Cardiac fibroblast (primary cell): ENCODE measurements around the gene DIAPH1.
"Not testable (repeated sequence)": the region's sequence is repeated elsewhere in the genome, so short reads cannot be mapped to it uniquely, and the experiment has no call there.

Experiments used
- DNase-seq, 2 donors: peaks; one replicate each; pipeline versions ENCODE4 v3.0.0 to v3.0.0-alpha.2; 2010; ENCODE audit warnings: low read depth in 2 of 2
- H3K4me3 ChIP-seq, 2 donors: replicated peaks in 1 of 2; 1 replicate in 1 of 2; 2 replicates in 1 of 2; pipeline ENCODE4 v1.5.1; 2011; ENCODE audit warnings: low read depth in 2 of 2, low read length in 2 of 2, mild to moderate bottlenecking in 2 of 2, moderate library complexity in 1 of 2
- TF ChIP-seq, protein P1 (sequence below): IDR thresholded peaks from one replicate; pipeline ENCODE4 v1.5.1; 2011; ENCODE audit warnings: low read depth, mild to moderate bottlenecking, low read length, inconsistent platforms

The DIAPH1 gene

GRCh38 chr5:141617128-141617527, 1.7 kb downstream of the DIAPH1 start:
- TF ChIP-seq, protein P1, sequence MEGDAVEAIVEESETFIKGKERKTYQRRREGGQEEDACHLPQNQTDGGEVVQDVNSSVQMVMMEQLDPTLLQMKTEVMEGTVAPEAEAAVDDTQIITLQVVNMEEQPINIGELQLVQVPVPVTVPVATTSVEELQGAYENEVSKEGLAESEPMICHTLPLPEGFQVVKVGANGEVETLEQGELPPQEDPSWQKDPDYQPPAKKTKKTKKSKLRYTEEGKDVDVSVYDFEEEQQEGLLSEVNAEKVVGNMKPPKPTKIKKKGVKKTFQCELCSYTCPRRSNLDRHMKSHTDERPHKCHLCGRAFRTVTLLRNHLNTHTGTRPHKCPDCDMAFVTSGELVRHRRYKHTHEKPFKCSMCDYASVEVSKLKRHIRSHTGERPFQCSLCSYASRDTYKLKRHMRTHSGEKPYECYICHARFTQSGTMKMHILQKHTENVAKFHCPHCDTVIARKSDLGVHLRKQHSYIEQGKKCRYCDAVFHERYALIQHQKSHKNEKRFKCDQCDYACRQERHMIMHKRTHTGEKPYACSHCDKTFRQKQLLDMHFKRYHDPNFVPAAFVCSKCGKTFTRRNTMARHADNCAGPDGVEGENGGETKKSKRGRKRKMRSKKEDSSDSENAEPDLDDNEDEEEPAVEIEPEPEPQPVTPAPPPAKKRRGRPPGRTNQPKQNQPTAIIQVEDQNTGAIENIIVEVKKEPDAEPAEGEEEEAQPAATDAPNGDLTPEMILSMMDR: no peak
- peak in 1 of 2 donors; percentile 25 for DNase-seq
- peak overlapping the region; percentile 79 to 86 for H3K4me3 ChIP-seq

- TF ChIP-seq, protein P1: no peak
- no peak for DNase-seq
- no peak overlapping the region for H3K4me3 ChIP-seq
Observed at GRCh38 chr5:141615991-141616720, 2.6 kb downstream of the DIAPH1 start.

GRCh38 chr5:141613344-141613743, 5.5 kb downstream of the DIAPH1 start:
- TF ChIP-seq, protein P1: no peak
- no peak for DNase-seq
- no peak overlapping the region for H3K4me3 ChIP-seq

DNA sequence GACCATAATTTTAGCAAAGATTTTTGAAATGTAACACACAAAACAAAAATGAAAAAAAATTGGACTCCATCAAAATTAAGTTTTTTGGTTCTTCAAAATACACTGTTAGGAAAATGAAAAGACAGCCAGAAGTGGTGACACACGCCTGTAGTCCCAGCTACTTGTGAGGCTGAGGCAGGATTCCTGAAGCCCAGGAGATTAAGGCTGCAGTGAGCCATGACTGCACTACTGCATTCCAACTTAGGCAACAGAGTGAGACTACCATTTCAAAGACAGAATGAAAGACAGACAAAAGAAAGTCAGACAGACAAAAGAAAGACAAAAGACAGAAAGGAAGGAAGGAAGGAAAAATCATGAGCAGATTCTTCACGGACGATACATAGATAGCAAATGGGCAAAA, 7.5 kb downstream of the DIAPH1 start:
- TF ChIP-seq, protein P1: no peak
- DNase-seq: no peak
- no peak overlapping the region for H3K4me3 ChIP-seq

DNA sequence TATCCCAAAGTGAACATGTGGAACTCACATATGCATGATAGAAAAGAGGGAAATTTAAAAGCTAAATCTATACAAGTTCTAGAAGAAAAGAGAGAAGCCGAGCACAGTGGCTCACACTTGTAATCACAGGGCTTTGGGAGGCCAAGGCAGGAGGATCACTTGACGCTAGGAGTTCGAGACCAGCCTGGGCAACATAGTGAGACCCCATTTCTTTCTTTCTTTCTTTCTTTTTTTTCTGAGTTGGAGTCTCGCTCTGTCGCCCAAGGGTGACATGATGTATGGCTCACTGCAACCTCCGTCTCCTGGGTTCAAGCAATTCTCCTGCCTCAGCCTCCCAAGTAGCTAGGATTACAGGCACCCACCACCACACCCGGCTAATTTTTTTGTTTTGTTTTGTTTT, 8.9 kb downstream of the DIAPH1 start:
- not testable (repeated sequence) for H3K4me3 ChIP-seq, DNase-seq

DNA sequence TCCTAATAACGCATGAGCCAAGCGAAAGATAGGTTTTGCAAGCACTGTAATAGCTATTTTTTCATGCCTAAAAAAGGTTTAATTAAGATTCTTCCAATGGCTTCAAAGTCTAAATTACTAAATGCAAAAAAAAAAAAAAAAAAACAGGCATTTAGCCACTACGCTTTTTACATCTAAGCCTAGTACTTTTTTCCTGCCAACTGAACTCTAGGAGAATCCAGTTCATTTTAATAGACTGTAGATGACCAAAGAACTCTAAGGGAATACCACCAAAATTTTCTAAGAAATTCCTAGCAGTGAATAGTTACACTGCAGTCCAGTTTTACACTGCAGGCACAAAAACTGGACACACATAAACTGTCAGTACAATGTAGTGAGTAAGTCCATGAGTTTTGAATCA, 9.8 kb downstream of the DIAPH1 start:
- no peak overlapping the region for H3K4me3 ChIP-seq

DNA sequence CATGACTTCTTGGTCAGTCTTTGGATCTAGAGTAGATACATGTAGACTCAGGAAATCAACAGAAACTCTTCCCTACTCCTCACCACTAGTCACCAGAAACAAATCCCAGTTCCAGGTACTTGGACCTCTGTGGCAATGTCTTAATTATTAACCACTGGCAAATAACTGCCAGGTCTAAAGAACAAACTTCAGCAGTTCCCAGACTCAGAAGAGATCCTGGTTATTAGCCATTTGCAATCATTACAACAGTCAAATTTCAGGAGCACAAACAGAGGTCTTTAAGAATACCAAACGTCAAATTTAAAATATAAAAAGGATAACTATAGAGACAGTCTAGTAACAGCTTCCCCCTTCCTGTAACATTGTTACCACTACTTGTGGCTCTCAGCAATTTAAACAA, 10.2 kb downstream of the DIAPH1 start:
- no peak for DNase-seq
- TF ChIP-seq, protein P1: no peak
- no peak overlapping the region for H3K4me3 ChIP-seq

More for the DNA sequence above, 9.8 kb downstream of the DIAPH1 start:
- DNase-seq: no peak
- TF ChIP-seq, protein P1: no peak
